Chondrocyte (in vitro differentiated cells): Measurements from ENCODE around the gene CAPN7. TPM values are rescaled to one million over a fixed set of nuclear protein-coding genes. Genes with fewer than 3 reads are reported as not detected.

Experiments
- DNase-seq: peaks from one replicate; pipeline ENCODE4 v3.0.0; 2021; ENCODE audit warnings: mixed read lengths, low spot score
- H3K27ac Mint-ChIP-seq: one replicate; pipeline ENCODE4 v1.8.0; 2021; ENCODE audit warnings: mild to moderate bottlenecking, moderate library complexity, mixed read lengths; ENCODE audit not compliant: unreplicated experiment
- H3K27me3 Mint-ChIP-seq: 2 replicates; pipeline ENCODE4 v1.8.0; 2021; ENCODE audit warnings: low read depth, mixed read lengths
- H3K36me3 Mint-ChIP-seq: 2 replicates; pipeline ENCODE4 v1.8.0; 2021; ENCODE audit warnings: low read depth, mixed read lengths
- H3K4me1 Mint-ChIP-seq: 2 replicates; pipeline ENCODE4 v1.8.0; 2021; ENCODE audit warnings: low read depth, mild to moderate bottlenecking, mixed read lengths
- H3K4me3 Mint-ChIP-seq: one replicate; pipeline ENCODE4 v1.8.0; 2021; ENCODE audit warnings: mild to moderate bottlenecking, moderate library complexity, mixed read lengths; ENCODE audit not compliant: unreplicated experiment
- H3K9me3 Mint-ChIP-seq: 2 replicates; pipeline ENCODE4 v1.8.0; 2021; ENCODE audit warnings: low read depth, mixed read lengths
- CTCF ChIP-seq: fragments of 200-600 bp; sonication (generic); IDR thresholded peaks from 2 replicates; pipeline ENCODE4 v1.5.0; 2021; ENCODE audit warnings: antibody characterized with exemption, mild to moderate bottlenecking, moderate library complexity
- total RNA-seq: library from RNA; stranded (reverse); gene quantifications from 3 replicates; pipeline ENCODE4 v1.2.1, GENCODE V29; 2021

CAPN7 gene
- total RNA-seq, 1 donor from 2014 or later = 47.2 TPM

- H3K9me3 Mint-ChIP-seq = peaks cover 8% of the 10 kb centered on the region
- H3K4me3 Mint-ChIP-seq = no peak overlapping the region
- no peaks in the 10 kb centered on the region for H3K36me3 Mint-ChIP-seq
- H3K4me1 Mint-ChIP-seq = no peaks in the 10 kb centered on the region
- peaks cover 71% of the 10 kb centered on the region for H3K27me3 Mint-ChIP-seq
- H3K27ac Mint-ChIP-seq = no peak overlapping the region
- no peak for DNase-seq
- no peak for TF ChIP-seq CTCF
Observed at GRCh38 chr3:15175605-15176004, 30.4 kb upstream of the CAPN7 start.

GRCh38 chr3:15180042-15180611 lies 25.9 kb upstream of the CAPN7 start:
- H3K36me3 Mint-ChIP-seq = no peaks in the 10 kb centered on the region
- H3K27ac Mint-ChIP-seq = no peak overlapping the region
- TF ChIP-seq CTCF = no peak
- H3K4me1 Mint-ChIP-seq = no peaks in the 10 kb centered on the region
- no peaks in the 10 kb centered on the region for H3K9me3 Mint-ChIP-seq
- no peak overlapping the region for H3K4me3 Mint-ChIP-seq
- peaks cover 44% of the 10 kb centered on the region for H3K27me3 Mint-ChIP-seq
- no peak for DNase-seq

GRCh38 chr3:15181511-15181910 lies 24.5 kb upstream of the CAPN7 start:
- Mint-ChIP-seq H3K4me1 (no peaks in the 10 kb centered on the region), H3K27ac (no peak overlapping the region)

GRCh38 chr3:15181963-15182362 lies 24.1 kb upstream of the CAPN7 start:
- H3K27me3 Mint-ChIP-seq = peaks cover 34% of the 10 kb centered on the region
- H3K27ac Mint-ChIP-seq = no peak overlapping the region
- no peaks in the 10 kb centered on the region for H3K36me3 Mint-ChIP-seq
- H3K4me3 Mint-ChIP-seq = no peak overlapping the region
- H3K4me1 Mint-ChIP-seq = no peaks in the 10 kb centered on the region
- TF ChIP-seq CTCF = no peak
- no peak for DNase-seq
- no peaks in the 10 kb centered on the region for H3K9me3 Mint-ChIP-seq

More at GRCh38 chr3:15181511-15181910, 24.5 kb upstream of the CAPN7 start:
- no peak for DNase-seq
- H3K36me3 Mint-ChIP-seq = no peaks in the 10 kb centered on the region
- no peaks in the 10 kb centered on the region for H3K9me3 Mint-ChIP-seq
- peaks cover 34% of the 10 kb centered on the region for H3K27me3 Mint-ChIP-seq
- no peak overlapping the region for H3K4me3 Mint-ChIP-seq
- no peak for TF ChIP-seq CTCF

- Mint-ChIP-seq H3K4me3 (no peak overlapping the region), H3K4me1 (no peaks in the 10 kb centered on the region), H3K27ac (no peak overlapping the region), H3K9me3 (no peaks in the 10 kb centered on the region), H3K27me3 (peaks cover 32% of the 10 kb centered on the region), H3K36me3 (no peaks in the 10 kb centered on the region)
- no peak for TF ChIP-seq CTCF
- DNase-seq = no peak
Observed at GRCh38 chr3:15183011-15183410, 23.0 kb upstream of the CAPN7 start.
